HCT116 (cell line): Measurements from ENCODE around the gene DDX28. TPM values are rescaled to one million over a fixed set of nuclear protein-coding genes. Genes with fewer than 3 reads are reported as not detected.
A peak's percentile ranks its signal among the peaks of the same experiment; 100 is the strongest.

Source experiments
- ATAC-seq: fragments of 200-7000 bp; cut with Tn5 transposase; 2 replicates; pipeline ENCODE4 v1.9.1; 2020; ENCODE audit warnings: mild to moderate bottlenecking, moderate library complexity
- BruUV-seq: library from RNA; stranded (reverse); fragments of 400-500 nt; replicated peaks from 2 replicates; lab custom pipeline; 2021; lab: Mats Ljungman, UMichigan
- CTCF ChIA-PET: fragments of 300-600 bp; sonication (Branson Sonifier 250); formaldehyde crosslinking; loops from one replicate; lab custom pipeline; 2021; ENCODE audit warnings: antibody characterized with exemption; lab: Charles Lee
- POLR2A ChIA-PET: fragments of 300-600, 350-600 bp; sonication (Branson Sonifier 250); formaldehyde crosslinking; loops from one replicate; lab custom pipeline; 2021; ENCODE audit warnings: antibody characterized with exemption; lab: Charles Lee
- RAD21 ChIA-PET, 2 experiments: fragments of 300-600 bp; sonication (Branson Sonifier 250); formaldehyde crosslinking; loops; one replicate each; lab custom pipeline; 2023; ENCODE audit warnings: low total read pairs in 2 of 2; ENCODE audit not compliant: uncharacterized antibody in 2 of 2, unreplicated experiment in 2 of 2, low non-redundant PET in 1 of 2; lab: Charles Lee
- DNase-seq: peaks from one replicate; pipeline ENCODE4 v3.0.0-alpha.2; 2010; ENCODE audit warnings: low read depth, low spot score
- H2AFZ ChIP-seq: fragments of 200-600 bp; shearing (Covaris generic), sonication (generic); 2 replicates; pipeline ENCODE4 v1.6.1; 2017; ENCODE audit warnings: low read depth, mixed run types, mixed read lengths, antibody characterized with exemption, low read length; ENCODE audit not compliant: poor library complexity, severe bottlenecking
- H3K27ac ChIP-seq: 2 replicates; pipeline ENCODE4 v1.5.1; 2012; ENCODE audit warnings: low read depth, low read length
- H3K27me3 ChIP-seq: fragments of 200-600 bp; sonication (generic); 2 replicates; pipeline ENCODE4 v1.6.1; 2016; ENCODE audit warnings: mixed run types, low read length, mixed read lengths; ENCODE audit not compliant: insufficient read depth
- H3K36me3 ChIP-seq, 2 experiments: fragments of 200-500 bp in 1 of 2; fragments of 200-600 bp in 1 of 2; sonication (Bioruptor generic) in 1 of 2; sonication (generic) in 1 of 2; 2 replicates each; pipeline versions ENCODE4 v1.5.1 to v1.6.1; 2014 to 2016; ENCODE audit warnings: low read length in 2 of 2, inconsistent platforms in 1 of 2, mixed read lengths in 1 of 2, mixed run types in 1 of 2; ENCODE audit not compliant: insufficient read depth in 2 of 2, control insufficient read depth in 1 of 2
- H3K4me1 ChIP-seq, 2 experiments: fragments of 200-600 bp in 1 of 2; sonication (generic) in 1 of 2; 2 replicates each; pipeline versions ENCODE4 v1.5.1 to v1.6.1; 2012 to 2017; ENCODE audit warnings: low read length in 2 of 2, inconsistent platforms in 1 of 2, mild to moderate bottlenecking in 1 of 2, mixed read lengths in 1 of 2, mixed run types in 1 of 2, moderate library complexity in 1 of 2; ENCODE audit not compliant: insufficient read depth in 2 of 2, control insufficient read depth in 1 of 2
- H3K4me2 ChIP-seq: fragments of 200-600 bp; sonication (generic); 2 replicates; pipeline ENCODE4 v1.6.1; 2017; ENCODE audit warnings: mixed run types, low read length, mixed read lengths
- H3K4me3 ChIP-seq, 2 experiments: fragments of 200-600 bp in 1 of 2; sonication (generic) in 1 of 2; replicated peaks in 1 of 2; 2 replicates each; pipeline ENCODE4 v1.5.1; 2011 to 2016; ENCODE audit warnings: low read length in 2 of 2, control low read depth in 1 of 2, low read depth in 1 of 2, mild to moderate bottlenecking in 1 of 2, mixed read lengths in 1 of 2, mixed run types in 1 of 2
- H3K79me2 ChIP-seq: fragments of 200-600 bp; sonication (generic); 2 replicates; pipeline ENCODE4 v1.6.1; 2017; ENCODE audit warnings: mild to moderate bottlenecking, mixed run types, low read length, moderate library complexity, mixed read lengths; ENCODE audit not compliant: insufficient read depth
- H3K9ac ChIP-seq: fragments of 200-600 bp; sonication (generic); 2 replicates; pipeline ENCODE4 v1.6.1; 2016; ENCODE audit warnings: low read length, mixed read lengths
- H3K9me2 ChIP-seq: fragments of 200-600 bp; sonication (generic), shearing (Covaris generic); 2 replicates; pipeline ENCODE4 v1.6.1; 2017; ENCODE audit warnings: mixed run types, mild to moderate bottlenecking, moderate library complexity; ENCODE audit not compliant: insufficient read depth
- H3K9me3 ChIP-seq, 2 experiments: fragments of 200-500 bp in 1 of 2; fragments of 200-600 bp in 1 of 2; sonication (Bioruptor generic) in 1 of 2; sonication (generic) in 1 of 2; 2 replicates each; pipeline ENCODE4 v1.6.1; 2014 to 2017; ENCODE audit warnings: low read length in 2 of 2, mixed read lengths in 2 of 2, inconsistent platforms in 1 of 2, low read depth in 1 of 2, mild to moderate bottlenecking in 1 of 2, mixed run types in 1 of 2, moderate library complexity in 1 of 2; ENCODE audit not compliant: control insufficient read depth in 1 of 2, insufficient read depth in 1 of 2
- H4K20me1 ChIP-seq: fragments of 200-600 bp; sonication (generic), shearing (Covaris generic); 2 replicates; pipeline ENCODE4 v1.6.1; 2017; ENCODE audit warnings: mixed run types, mild to moderate bottlenecking, moderate library complexity; ENCODE audit not compliant: insufficient read depth
- CBX3 ChIP-seq: IDR thresholded peaks from 2 replicates; pipeline ENCODE4 v1.6.1; 2012; ENCODE audit warnings: low read depth
- CEBPB ChIP-seq: IDR thresholded peaks from 2 replicates; pipeline ENCODE4 v1.6.1; 2012; ENCODE audit warnings: low read depth
- ELF1 ChIP-seq: IDR thresholded peaks from 2 replicates; pipeline ENCODE4 v1.6.1; 2012; ENCODE audit warnings: low read depth, borderline replicate concordance
- FOSL1 ChIP-seq: IDR thresholded peaks from 2 replicates; pipeline ENCODE4 v1.6.1; 2012; ENCODE audit warnings: low read depth
- POLR2A ChIP-seq: IDR thresholded peaks from 2 replicates; pipeline ENCODE4 v1.7.0; 2011; ENCODE audit warnings: borderline replicate concordance; ENCODE audit not compliant: insufficient read depth, insufficient read length; ENCODE audit errors: extremely low read depth
- SIN3A ChIP-seq: IDR thresholded peaks from 2 replicates; pipeline ENCODE4 v1.6.1; 2012; ENCODE audit warnings: low read depth
- SP1 ChIP-seq: IDR thresholded peaks from 2 replicates; pipeline ENCODE4 v1.6.1; 2012; ENCODE audit warnings: low read depth
- TCF7L2 ChIP-seq: IDR thresholded peaks from 2 replicates; pipeline ENCODE4 v1.7.0; 2011; ENCODE audit warnings: borderline replicate concordance, inconsistent platforms; ENCODE audit not compliant: insufficient read depth, insufficient read length; ENCODE audit errors: extremely low read depth
- ZFX ChIP-seq: fragments of 450-650 bp; IDR thresholded peaks from 2 replicates; pipeline ENCODE4 v1.6.1; 2017
- intact Hi-C: fragments of 100-400 bp; cut with micrococcal nuclease; formaldehyde crosslinking; loops from 2 replicates; pipeline ENCODE4 v1.10.0; 2022
- total RNA-seq: library from RNA; stranded (reverse); gene quantifications from one replicate; pipeline ENCODE4 v1.2.1, GENCODE V29; 2021; ENCODE audit not compliant: unreplicated experiment
- TF ChIP-seq, protein P1 (sequence below): IDR thresholded peaks from 2 replicates; pipeline ENCODE4 v1.6.1; 2012; ENCODE audit warnings: low read depth
- TF ChIP-seq, protein P2 (sequence below): IDR thresholded peaks from 2 replicates; pipeline ENCODE4 v1.6.1; 2012
- TF ChIP-seq, protein P3 (sequence below): IDR thresholded peaks from 2 replicates; pipeline ENCODE4 v1.6.1; 2012

DDX28 gene
- total RNA-seq, 1 experiment from 2014 or later: 13.8 TPM

DNA sequence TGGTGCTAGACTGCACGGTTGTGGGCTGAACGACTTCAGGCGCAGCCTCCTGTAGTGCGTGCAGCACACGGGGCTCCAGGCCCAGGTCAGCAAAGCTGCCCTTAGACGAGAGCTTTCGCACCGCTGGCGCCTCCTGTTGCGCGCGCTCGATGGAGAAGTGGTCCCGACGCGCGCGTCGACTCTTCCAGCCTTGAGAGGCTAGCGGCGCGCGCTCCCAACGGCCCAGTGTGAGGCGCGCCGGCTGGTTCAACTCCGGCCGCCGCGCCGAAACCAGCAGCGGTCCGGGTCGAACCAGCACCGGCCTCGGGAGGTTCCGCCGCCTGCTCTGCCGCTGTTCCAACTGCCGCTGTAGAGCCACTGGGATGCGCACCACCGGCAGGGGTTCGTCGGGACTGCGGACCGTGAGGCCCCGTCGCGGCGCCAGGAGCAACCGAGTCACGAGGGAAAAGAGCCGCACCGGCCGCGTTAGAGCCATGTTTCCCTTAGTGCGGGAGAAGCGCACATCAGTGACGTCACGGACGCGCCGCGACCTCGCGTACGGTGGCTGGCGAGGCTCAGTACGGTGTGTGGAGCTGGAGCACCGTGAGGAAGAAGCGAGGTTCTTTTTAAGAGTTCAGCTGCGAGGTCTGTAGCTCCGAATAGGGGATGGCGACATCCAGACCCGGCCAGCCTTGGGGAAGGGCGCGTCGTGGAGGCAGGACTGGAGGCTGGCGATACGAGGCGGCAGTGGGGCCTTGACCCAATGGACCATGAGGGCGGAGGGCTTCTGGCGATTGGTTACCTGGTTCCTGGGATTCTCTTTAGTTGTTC, at the start of gene DDX28, which contains the start of gene DUS2 (continued):
- TF ChIP-seq, protein P1, sequence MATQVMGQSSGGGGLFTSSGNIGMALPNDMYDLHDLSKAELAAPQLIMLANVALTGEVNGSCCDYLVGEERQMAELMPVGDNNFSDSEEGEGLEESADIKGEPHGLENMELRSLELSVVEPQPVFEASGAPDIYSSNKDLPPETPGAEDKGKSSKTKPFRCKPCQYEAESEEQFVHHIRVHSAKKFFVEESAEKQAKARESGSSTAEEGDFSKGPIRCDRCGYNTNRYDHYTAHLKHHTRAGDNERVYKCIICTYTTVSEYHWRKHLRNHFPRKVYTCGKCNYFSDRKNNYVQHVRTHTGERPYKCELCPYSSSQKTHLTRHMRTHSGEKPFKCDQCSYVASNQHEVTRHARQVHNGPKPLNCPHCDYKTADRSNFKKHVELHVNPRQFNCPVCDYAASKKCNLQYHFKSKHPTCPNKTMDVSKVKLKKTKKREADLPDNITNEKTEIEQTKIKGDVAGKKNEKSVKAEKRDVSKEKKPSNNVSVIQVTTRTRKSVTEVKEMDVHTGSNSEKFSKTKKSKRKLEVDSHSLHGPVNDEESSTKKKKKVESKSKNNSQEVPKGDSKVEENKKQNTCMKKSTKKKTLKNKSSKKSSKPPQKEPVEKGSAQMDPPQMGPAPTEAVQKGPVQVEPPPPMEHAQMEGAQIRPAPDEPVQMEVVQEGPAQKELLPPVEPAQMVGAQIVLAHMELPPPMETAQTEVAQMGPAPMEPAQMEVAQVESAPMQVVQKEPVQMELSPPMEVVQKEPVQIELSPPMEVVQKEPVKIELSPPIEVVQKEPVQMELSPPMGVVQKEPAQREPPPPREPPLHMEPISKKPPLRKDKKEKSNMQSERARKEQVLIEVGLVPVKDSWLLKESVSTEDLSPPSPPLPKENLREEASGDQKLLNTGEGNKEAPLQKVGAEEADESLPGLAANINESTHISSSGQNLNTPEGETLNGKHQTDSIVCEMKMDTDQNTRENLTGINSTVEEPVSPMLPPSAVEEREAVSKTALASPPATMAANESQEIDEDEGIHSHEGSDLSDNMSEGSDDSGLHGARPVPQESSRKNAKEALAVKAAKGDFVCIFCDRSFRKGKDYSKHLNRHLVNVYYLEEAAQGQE: no peak

DNA sequence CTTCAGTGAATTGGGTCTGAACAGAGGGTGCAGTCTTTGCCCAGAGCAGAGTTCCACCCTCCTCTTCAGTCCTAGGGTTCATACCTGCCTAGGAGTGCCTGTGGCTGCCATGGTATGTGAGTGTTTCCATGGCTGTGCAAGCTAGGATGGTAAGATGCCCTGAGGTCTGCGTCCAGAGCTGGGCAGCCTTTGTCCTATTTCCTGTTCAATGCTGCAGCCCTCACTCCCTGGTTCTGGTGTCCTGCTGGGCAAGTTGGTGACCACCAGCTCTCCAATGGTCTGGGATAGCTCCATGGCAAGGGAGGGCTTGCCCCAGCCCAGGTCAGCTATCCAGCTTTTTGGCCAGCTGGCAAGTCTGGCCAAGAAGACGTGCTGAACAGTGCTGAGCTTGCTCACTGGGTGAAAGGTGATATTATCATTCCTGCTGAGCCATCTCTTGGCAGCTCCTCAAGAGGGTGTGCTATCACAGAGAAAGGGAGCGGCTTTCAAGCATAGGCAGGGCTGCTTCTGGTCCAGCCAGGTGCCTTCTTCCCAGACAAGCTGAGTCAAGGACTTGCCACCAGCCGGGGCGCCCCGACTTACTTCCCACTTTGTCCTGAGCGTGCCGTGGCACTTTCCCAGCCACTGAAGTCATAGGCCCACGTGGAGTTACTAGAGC, 49.1 kb upstream of the DDX28 start:
- Histone ChIP-seq H2AFZ (no peak overlapping the region), H3K9me2 (no peaks in the 10 kb centered on the region), H4K20me1 (no peaks in the 10 kb centered on the region), H3K9ac (no peak overlapping the region), H3K27me3 (no peaks in the 10 kb centered on the region), H3K9me3 (no peaks in the 10 kb centered on the region), H3K27ac (no peak overlapping the region), H3K79me2 (no peaks in the 10 kb centered on the region), H3K36me3 (peaks cover 16 to 26% of the 10 kb centered on the region in 2 experiments; a peak in 3 of 4 replicates), H3K4me3 (no peak overlapping the region), H3K4me2 (no peak overlapping the region), H3K4me1 (peaks cover 0 to 5% of the 10 kb centered on the region in 2 experiments; a peak in 1 of 4 replicates)
- TF ChIP-seq ELF1: no peak
- no peak for TF ChIP-seq SIN3A
- TF ChIP-seq FOSL1: no peak
- TF ChIP-seq CBX3: no peak
- TF ChIP-seq, protein P1: no peak
- TF ChIP-seq TCF7L2: no peak
- TF ChIP-seq, protein P2, sequence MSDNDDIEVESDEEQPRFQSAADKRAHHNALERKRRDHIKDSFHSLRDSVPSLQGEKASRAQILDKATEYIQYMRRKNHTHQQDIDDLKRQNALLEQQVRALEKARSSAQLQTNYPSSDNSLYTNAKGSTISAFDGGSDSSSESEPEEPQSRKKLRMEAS: no peak
- TF ChIP-seq SP1: no peak
- TF ChIP-seq ZFX: no peak
- TF ChIP-seq CEBPB: no peak
- no peak for TF ChIP-seq POLR2A
- TF ChIP-seq, protein P3, sequence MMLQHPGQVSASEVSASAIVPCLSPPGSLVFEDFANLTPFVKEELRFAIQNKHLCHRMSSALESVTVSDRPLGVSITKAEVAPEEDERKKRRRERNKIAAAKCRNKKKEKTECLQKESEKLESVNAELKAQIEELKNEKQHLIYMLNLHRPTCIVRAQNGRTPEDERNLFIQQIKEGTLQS: no peak
- POLR2A ChIA-PET: no interaction called here
- RAD21 ChIA-PET: interaction anchor here in 1 of 2 experiments (0.5 kb wide), 1 partner anchor 333 kb away, joined by 3 read pairs; no protein-coding TSS in a partner anchor
- no TSS peak for BruUV-seq
- intact Hi-C loops: no loop called here
- ATAC-seq: peak; percentile 57
- CTCF ChIA-PET: interaction anchor here (0.6 to 1.0 kb wide), 2 partner anchors 11 to 385 kb away, joined by 3 to 4 read pairs; no protein-coding TSS in a partner anchor
- DNase-seq: no peak
